HG03159 (cell line): ENCODE results near the gene IFI27L2.
"Not testable (repeated sequence)": the region's sequence is repeated elsewhere in the genome, so short reads cannot be mapped to it uniquely, and the experiment has no call there.

Experiments
- ATAC-seq: cut with Tn5 transposase; IDR thresholded peaks from one replicate; pipeline ENCODE4 v1.9.1; 2021; ENCODE audit warnings: mild to moderate bottlenecking, moderate library complexity; ENCODE audit not compliant: unreplicated experiment

Gene IFI27L2, protein sequence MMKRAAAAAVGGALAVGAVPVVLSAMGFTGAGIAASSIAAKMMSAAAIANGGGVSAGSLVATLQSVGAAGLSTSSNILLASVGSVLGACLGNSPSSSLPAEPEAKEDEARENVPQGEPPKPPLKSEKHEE

GRCh38 chr14:94129111-94129757 lies at the start of gene IFI27L2:
TSS of gene IFI27L2 (minus strand) at chr14:94129604. CDS start at chr14:94129564, 40 bp downstream.
- peak; percentile 97 for ATAC-seq

- ATAC-seq = no peak
Measured at GRCh38 chr14:94177806-94178205, 48.4 kb upstream of the IFI27L2 start.

DNA sequence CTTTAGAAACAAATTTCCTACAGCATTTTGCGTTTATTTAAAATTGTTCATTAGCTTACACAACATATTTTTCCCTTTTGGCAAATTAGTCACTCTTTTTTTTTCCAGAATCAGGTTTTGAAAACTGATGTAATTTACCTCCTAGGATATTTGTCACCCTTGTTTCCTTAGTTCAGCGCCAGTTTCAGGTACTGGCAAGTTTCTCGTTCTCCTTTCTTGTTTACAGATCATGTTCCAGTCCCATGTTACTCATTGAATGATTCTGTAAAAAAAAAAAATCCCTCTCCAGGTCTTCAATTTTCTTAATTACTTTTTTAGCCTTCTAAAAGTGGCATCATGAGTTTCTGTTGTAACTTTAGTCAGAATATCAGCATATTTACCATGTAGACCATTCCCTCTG lies 47.4 kb upstream of the IFI27L2 start:
- no peak for ATAC-seq

GRCh38 chr14:94175747-94176146 lies 46.3 kb upstream of the IFI27L2 start:
- ATAC-seq = no peak

- no peak for ATAC-seq
Measured at GRCh38 chr14:94175011-94175745, 45.8 kb upstream of the IFI27L2 start.

GRCh38 chr14:94174604-94175010 lies 45.2 kb upstream of the IFI27L2 start:
- no peak for ATAC-seq

GRCh38 chr14:94173885-94174603 lies 44.6 kb upstream of the IFI27L2 start, which contains the start of gene PPP4R4:
TSS of gene PPP4R4 (plus strand) at chr14:94174322. CDS start at chr14:94174466, 144 bp downstream.
- peak; percentile 85 for ATAC-seq

- no peak for ATAC-seq
Measured at GRCh38 chr14:94173471-94173884, 44.1 kb upstream of the IFI27L2 start.

DNA sequence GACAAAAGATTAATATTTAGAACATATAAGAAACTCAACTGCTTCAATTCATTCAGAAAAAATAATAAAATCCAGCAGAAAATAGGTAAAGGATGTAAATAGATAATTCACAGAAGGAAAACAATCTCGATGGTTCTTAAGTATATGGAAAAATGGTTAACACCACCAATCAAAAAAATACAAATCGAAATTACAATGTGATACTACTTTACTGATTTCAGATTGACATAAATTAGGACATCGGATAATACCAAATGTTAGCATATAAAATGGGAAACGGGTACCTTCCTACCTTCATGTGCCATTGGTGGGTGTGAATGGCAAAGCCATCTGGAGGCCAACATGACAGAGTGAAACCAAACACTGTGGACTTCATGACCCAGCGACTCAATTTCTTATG lies 43.1 kb upstream of the IFI27L2 start:
- no peak for ATAC-seq

DNA sequence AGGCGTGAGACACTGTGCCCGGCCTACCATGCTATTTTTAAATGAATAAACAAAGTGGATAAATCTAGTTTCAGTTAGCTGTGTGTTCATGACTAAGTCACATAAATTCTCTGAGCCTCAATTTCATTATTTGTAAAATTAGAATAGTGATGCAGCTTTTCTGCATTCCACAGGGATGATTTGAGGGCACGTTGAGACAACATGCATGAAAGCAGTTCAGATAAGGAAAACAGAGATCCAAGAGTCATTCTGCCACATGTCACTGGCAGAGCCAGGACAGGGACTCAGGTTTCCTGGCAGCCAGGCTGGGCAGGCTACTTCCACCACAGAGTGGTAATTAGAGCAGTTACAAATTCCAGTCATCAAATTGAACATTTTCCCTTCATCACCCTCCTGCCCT lies 41.8 kb upstream of the IFI27L2 start:
- no peak for ATAC-seq

DNA sequence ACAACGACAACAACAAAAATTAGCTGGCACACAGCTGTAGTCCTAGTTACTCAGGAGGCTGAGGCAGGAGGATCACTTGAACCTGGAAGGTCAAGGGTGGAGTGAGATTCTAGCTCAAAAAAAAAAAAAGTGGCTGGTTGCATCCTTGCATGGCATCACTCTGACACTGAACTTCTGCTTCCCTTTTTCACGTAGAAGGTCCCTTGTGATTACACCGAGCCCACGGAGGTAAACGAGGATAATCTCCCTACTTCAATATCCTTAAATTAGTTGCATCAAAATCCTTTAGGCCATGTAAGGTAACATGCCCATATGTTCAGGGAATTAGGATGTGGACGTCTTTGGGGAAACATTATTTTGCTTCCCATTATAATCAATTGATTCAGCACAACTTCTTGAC lies 40.7 kb upstream of the IFI27L2 start:
- ATAC-seq = no peak

DNA sequence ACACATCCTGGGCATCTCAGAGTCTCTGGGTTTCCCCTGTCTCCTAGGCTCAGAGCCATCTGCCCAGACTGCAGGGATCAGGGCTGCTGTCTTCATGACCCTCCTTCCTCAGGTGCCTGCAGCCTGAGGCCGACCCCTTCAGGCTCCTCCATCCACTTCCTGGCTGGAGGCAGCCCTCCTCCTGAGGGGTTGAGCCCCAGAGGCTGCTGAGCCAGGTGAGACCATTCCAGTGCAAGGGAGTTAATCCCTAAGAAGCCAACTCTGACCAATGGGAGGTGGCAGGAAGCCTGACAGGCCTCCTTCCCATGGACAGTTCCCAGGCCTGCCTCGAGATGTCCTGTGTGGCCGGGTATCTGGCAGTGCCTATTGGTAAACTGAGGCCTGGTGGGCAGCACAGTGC lies 36.3 kb upstream of the IFI27L2 start:
- ATAC-seq = no peak

GRCh38 chr14:94164685-94165431 lies 35.5 kb upstream of the IFI27L2 start:
- ATAC-seq = no peak

- ATAC-seq = no peak
Measured at GRCh38 chr14:94163796-94164195, 34.4 kb upstream of the IFI27L2 start.

DNA sequence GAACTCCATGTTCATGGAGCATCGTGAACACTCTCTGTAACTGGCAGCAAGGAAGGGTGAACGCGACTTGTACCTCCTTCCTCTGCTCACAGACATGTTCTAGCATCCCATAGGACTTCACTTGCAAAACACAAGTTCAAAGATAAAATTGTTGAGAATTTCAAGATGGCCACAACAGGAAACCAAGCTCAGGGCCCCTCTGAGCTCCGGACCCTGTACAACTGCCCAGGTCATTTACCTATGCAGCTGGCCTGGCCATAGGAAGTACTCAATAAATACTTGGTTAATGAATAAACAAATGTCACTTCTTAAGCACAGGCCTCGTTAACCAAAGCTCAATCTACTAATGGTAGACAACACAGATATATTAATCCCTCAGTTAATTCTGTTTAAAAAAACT lies 33.1 kb upstream of the IFI27L2 start:
- ATAC-seq = no peak

GRCh38 chr14:94161981-94162380 lies 32.6 kb upstream of the IFI27L2 start:
- ATAC-seq = no peak

DNA sequence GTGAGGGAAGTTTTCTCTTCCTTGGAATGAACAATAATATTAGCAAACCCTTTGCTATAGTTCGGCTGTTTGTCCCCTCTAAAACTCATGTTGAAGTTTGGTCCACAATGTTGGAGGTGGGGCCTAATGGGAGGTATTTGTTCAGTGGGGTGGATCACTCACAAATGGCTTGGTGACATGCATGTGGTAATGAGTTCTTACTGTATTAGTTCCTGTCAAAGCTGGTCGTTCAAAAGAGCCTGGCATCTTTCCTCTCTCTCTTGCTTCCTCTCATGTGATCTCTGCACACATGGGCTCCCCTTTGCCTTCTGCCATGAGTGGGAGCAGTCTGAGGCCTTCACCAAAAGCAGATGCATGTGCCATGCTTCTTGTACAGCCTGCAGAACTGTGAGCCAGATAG lies 31.7 kb upstream of the IFI27L2 start:
- ATAC-seq = no peak

GRCh38 chr14:94158239-94158883 lies 29.0 kb upstream of the IFI27L2 start:
- no peak for ATAC-seq

DNA sequence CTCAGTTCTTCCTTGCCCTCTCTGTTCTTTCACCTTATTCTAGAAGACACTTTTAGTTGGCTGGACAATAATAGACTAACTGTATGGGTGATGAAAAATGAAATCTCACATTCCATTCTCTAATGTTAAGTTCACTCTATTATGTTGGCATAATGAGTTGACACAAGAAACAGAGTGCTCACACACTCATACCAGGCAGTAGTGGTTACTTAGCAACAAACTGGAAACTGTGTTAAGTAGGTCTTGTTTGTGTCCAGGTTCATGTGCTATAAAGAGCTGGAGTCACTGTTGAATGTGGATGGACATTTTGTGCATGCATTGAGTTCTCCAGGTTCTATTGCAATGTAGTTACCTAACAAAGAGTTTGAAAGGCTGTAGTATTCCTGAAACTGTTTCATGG lies 27.8 kb upstream of the IFI27L2 start:
- ATAC-seq = no peak

- not testable (repeated sequence) for ATAC-seq
Measured at GRCh38 chr14:94156143-94156542, 26.7 kb upstream of the IFI27L2 start.
